ENCODE results near the gene MYH9. TPM values are rescaled to one million over a fixed set of nuclear protein-coding genes. Genes with fewer than 3 reads are reported as not detected.

Gene MYH9
- total and polyA plus RNA-seq, 4 experiments from 2014 or later: 17.3 to 734 (median 597) TPM

DNA sequence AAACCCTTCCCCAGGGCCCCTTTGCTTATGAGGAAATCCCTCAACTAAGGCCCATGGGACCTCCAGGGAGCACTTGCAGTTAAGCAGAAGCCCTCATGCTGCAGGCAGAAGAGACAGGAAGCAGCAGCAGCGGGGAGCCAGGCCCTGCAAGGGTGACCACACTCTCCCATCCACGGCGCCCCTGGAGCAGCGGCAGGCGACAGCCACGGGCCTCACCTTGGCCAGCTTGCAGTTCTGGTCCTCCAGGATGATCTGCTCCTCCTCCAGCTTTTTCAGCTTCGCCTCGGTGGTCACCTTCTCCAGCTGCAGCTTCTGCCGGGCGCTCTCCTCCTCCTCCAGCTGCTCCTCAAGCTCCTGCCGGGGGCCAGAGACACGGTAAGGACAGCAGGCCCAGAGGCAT lies 87.9 kb downstream of the MYH9 start:
- peak overlapping the region in 3 of 7 donors; percentile 29 to 86 (median 70) for H3K27ac Mint-ChIP-seq
- Histone ChIP-seq H3K4me1 (ENCODE audit: insufficient read depth, low read length) (peaks cover 16% of the 10 kb centered on the region), H3K9me3 (ENCODE audit: control insufficient read depth in 1 of 2, low read length in 2 of 2) (no peaks in the 10 kb centered on the region), H3K27ac (ENCODE audit: low read depth, low read length) (no peak overlapping the region), H3K27me3 (ENCODE audit: insufficient read depth, low read length) (no peaks in the 10 kb centered on the region), H3K4me3 (ENCODE audit: low read length in 2 of 2) (no peak overlapping the region), H3K36me3 (ENCODE audit: insufficient read depth, low read length) (peaks cover 99% of the 10 kb centered on the region)
- H3K36me3 Mint-ChIP-seq: peaks cover 63 to 85% of the 10 kb centered on the region in 2 donors
- ChIA-PET CTCF (ENCODE audit: partially characterized antibody) (interaction anchor here (1.4 to 11.4 kb wide), 14 partner anchors 13 to 193 kb away, joined by 5 to 204 read pairs (median 15); partner anchors contain the start of gene TXN2), POLR2A (ENCODE audit: partially characterized antibody) (interaction anchor here (0.6 to 9.8 kb wide), 10 partner anchors 16 to 229 kb away, joined by 3 to 59 read pairs (median 4); partner anchors contain the start of gene EIF3D)
- no peaks in the 10 kb centered on the region for H3K27me3 Mint-ChIP-seq
- DNase-seq: peak in 1 of 5 donors; percentile 33
- H3K4me3 Mint-ChIP-seq: no peak overlapping the region
- H3K4me1 Mint-ChIP-seq: peaks cover 8 to 32% (median 18%) of the 10 kb centered on the region in 4 donors
- intact Hi-C loops (cut with micrococcal nuclease): loop anchor here (2.0 kb wide), 3 partner anchors 35 to 85 kb away; no protein-coding TSS in a partner anchor
- H3K9me3 Mint-ChIP-seq: no peaks in the 10 kb centered on the region

DNA sequence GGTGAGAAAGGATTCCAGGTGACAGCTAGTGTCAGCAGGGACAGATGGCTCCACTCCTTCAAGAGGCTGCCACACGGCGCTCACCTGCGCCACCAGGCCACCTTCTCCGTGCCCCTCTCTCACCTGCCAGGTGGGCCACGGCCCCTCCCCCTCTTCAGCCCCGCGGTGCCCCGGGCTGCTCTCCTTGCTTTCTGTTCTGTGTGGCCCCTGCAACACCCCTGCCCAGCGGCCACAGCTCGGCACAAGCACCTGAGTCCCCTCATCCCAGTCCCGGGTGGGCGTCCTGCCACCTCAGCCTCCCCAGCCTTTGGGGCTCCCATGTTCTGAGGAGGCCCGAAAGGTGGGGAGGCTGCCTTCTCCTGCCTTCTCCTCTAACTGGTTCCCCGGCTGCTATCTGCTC lies 88.5 kb downstream of the MYH9 start:
- peak in 1 of 5 donors; percentile 22 for DNase-seq
- Mint-ChIP-seq H3K27me3 (no peaks in the 10 kb centered on the region), H3K27ac (peak overlapping the region in 4 of 7 donors; percentile 29 to 86 (median 74)), H3K4me1 (peaks cover 10 to 38% (median 21%) of the 10 kb centered on the region in 4 donors), H3K9me3 (peaks cover 0 to 2% (median 0%) of the 10 kb centered on the region in 8 donors), H3K36me3 (peaks cover 66 to 84% of the 10 kb centered on the region in 2 donors), H3K4me3 (no peak overlapping the region)
- peaks cover 21% of the 10 kb centered on the region for H3K4me1 ChIP-seq (ENCODE audit: insufficient read depth, low read length)
- H3K4me3 ChIP-seq (ENCODE audit: low read length in 2 of 2): no peak overlapping the region
- no peaks in the 10 kb centered on the region for H3K27me3 ChIP-seq (ENCODE audit: insufficient read depth, low read length)
- no peaks in the 10 kb centered on the region for H3K9me3 ChIP-seq (ENCODE audit: control insufficient read depth in 1 of 2, low read length in 2 of 2)
- ChIA-PET CTCF (ENCODE audit: partially characterized antibody) (interaction anchor here (0.9 to 11.4 kb wide), 9 partner anchors 14 to 209 kb away, joined by 3 to 204 read pairs (median 11); no protein-coding TSS in a partner anchor), POLR2A (ENCODE audit: partially characterized antibody) (interaction anchor here (0.6 to 9.8 kb wide), 5 partner anchors 17 to 171 kb away, joined by 3 to 59 read pairs (median 3); no protein-coding TSS in a partner anchor)
- intact Hi-C loops (cut with micrococcal nuclease): loop anchor here (2.0 kb wide), 1 partner anchor 60 kb away; no protein-coding TSS in a partner anchor
- H3K36me3 ChIP-seq (ENCODE audit: insufficient read depth, low read length): peaks cover 99% of the 10 kb centered on the region
- H3K27ac ChIP-seq (ENCODE audit: low read depth, low read length): no peak overlapping the region

DNA sequence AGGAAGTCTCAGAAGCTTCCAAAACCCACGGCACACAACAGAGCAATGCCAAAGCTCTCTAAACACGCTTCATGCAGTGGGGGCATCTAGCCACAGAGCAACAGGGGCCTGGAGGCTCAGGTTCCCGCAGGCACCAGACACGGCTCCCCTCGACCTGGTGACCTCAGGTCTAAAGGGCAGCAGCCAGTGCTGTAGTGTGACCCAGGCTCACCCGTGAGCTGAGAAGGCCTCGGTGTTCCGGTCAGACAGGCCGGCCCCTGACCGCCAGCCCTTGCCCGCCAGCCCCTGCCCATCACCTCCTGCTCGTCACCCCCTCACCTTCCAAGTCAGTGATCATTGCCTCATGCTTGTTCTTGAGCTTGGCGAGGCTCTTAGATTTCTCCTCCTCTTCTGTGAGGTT lies 89.2 kb downstream of the MYH9 start:
- no peak overlapping the region for H3K27ac ChIP-seq (ENCODE audit: low read depth, low read length)

DNA sequence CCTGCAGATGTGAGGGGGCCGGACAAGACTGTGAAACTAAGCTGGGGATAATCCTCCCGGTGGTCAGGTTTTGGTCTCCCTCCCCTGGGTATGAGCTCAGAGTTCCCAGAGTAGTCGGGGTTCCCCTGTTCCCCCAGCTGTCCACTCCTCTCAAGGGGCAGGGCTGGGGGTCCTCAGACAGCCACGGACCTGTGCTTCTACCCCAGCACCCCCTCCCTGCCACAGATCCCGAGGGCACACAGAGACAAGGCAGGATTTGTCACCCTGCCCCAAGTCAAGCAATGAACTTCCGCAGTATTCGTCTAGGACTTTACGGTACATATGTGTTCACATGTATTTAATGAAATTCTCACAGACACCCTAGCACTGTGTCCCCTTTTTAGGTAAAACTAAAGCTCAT lies 89.6 kb downstream of the MYH9 start:
- peaks cover 64 to 87% of the 10 kb centered on the region in 2 donors for H3K36me3 Mint-ChIP-seq

More for the DNA sequence above, 89.2 kb downstream of the MYH9 start:
- Mint-ChIP-seq H3K4me3 (no peak overlapping the region), H3K36me3 (peaks cover 66 to 84% of the 10 kb centered on the region in 2 donors), H3K27me3 (no peaks in the 10 kb centered on the region), H3K9me3 (peaks cover 0 to 2% (median 0%) of the 10 kb centered on the region in 8 donors), H3K4me1 (peaks cover 11 to 43% (median 24%) of the 10 kb centered on the region in 4 donors), H3K27ac (peak overlapping the region in 4 of 7 donors; percentile 15 to 86 (median 46))
- Histone ChIP-seq H3K4me3 (ENCODE audit: low read length in 2 of 2) (no peak overlapping the region), H3K36me3 (ENCODE audit: insufficient read depth, low read length) (peaks cover 99% of the 10 kb centered on the region), H3K27me3 (ENCODE audit: insufficient read depth, low read length) (no peaks in the 10 kb centered on the region), H3K9me3 (ENCODE audit: control insufficient read depth in 1 of 2, low read length in 2 of 2) (no peaks in the 10 kb centered on the region), H3K4me1 (ENCODE audit: insufficient read depth, low read length) (peaks cover 28% of the 10 kb centered on the region)
- DNase-seq: peak in 1 of 5 donors; percentile 25
- intact Hi-C loops (cut with micrococcal nuclease): loop anchor here (2.0 kb wide), 1 partner anchor 60 kb away; no protein-coding TSS in a partner anchor
- POLR2A ChIA-PET (ENCODE audit: partially characterized antibody): interaction anchor here (0.7 to 9.8 kb wide), 4 partner anchors 21 to 172 kb away, joined by 3 to 59 read pairs (median 4); no protein-coding TSS in a partner anchor
- CTCF ChIA-PET (ENCODE audit: partially characterized antibody): interaction anchor here (0.8 to 11.4 kb wide), 10 partner anchors 13 to 210 kb away, joined by 3 to 204 read pairs (median 4); no protein-coding TSS in a partner anchor

DNA sequence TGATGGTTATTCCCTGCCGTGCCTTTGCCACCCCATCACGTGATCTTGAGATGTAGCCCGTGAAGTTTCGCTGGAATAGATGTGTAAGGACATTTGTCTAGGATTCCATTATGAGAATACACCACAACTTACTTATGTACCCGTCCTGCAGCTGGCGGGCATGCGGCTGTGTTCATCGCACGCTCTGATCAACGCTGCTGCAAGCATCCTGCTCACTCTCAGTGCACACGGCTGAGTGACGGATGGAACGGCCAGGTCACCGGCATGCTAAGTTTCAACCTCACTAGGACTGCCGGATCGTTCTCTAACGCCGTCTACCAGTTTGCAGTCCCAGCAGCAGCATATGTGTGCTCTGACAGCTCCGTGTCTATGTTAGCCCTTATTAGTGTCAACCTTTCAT lies 90.2 kb downstream of the MYH9 start:
- H3K9me3 ChIP-seq (ENCODE audit: control insufficient read depth in 1 of 2, low read length in 2 of 2): no peaks in the 10 kb centered on the region
- H3K27ac ChIP-seq (ENCODE audit: low read depth, low read length): no peak overlapping the region
- H3K4me1 Mint-ChIP-seq: peaks cover 16 to 47% (median 31%) of the 10 kb centered on the region in 4 donors
- H3K27me3 Mint-ChIP-seq: no peaks in the 10 kb centered on the region
- no peak for DNase-seq
- no peak overlapping the region for H3K4me3 ChIP-seq (ENCODE audit: low read length in 2 of 2)
- peaks cover 0 to 4% (median 0%) of the 10 kb centered on the region in 8 donors for H3K9me3 Mint-ChIP-seq
- ChIA-PET CTCF (ENCODE audit: partially characterized antibody) (interaction anchor here (0.8 to 11.4 kb wide), 7 partner anchors 12 to 189 kb away, joined by 3 to 204 read pairs (median 4); no protein-coding TSS in a partner anchor), POLR2A (ENCODE audit: partially characterized antibody) (interaction anchor here (0.6 to 9.8 kb wide), 3 partner anchors 8 to 179 kb away, joined by 3 to 59 read pairs (median 3); no protein-coding TSS in a partner anchor)
- H3K27ac Mint-ChIP-seq: peak overlapping the region in 5 of 7 donors; percentile 46 to 91 (median 66)
- H3K36me3 Mint-ChIP-seq: peaks cover 67 to 87% of the 10 kb centered on the region in 2 donors
- H3K36me3 ChIP-seq (ENCODE audit: insufficient read depth, low read length): peaks cover 100% of the 10 kb centered on the region
- intact Hi-C loops (cut with micrococcal nuclease): no loop called here
- H3K4me1 ChIP-seq (ENCODE audit: insufficient read depth, low read length): peaks cover 38% of the 10 kb centered on the region
- no peak overlapping the region for H3K4me3 Mint-ChIP-seq
- H3K27me3 ChIP-seq (ENCODE audit: insufficient read depth, low read length): no peaks in the 10 kb centered on the region

More for the DNA sequence above, 89.6 kb downstream of the MYH9 start:
- Mint-ChIP-seq H3K4me1 (peaks cover 11 to 43% (median 26%) of the 10 kb centered on the region in 4 donors), H3K9me3 (peaks cover 0 to 2% (median 0%) of the 10 kb centered on the region in 8 donors), H3K27ac (peak overlapping the region in 5 of 7 donors; percentile 46 to 91 (median 57)), H3K27me3 (no peaks in the 10 kb centered on the region), H3K4me3 (no peak overlapping the region)
- H3K4me3 ChIP-seq (ENCODE audit: low read length in 2 of 2): no peak overlapping the region
- no peaks in the 10 kb centered on the region for H3K9me3 ChIP-seq (ENCODE audit: control insufficient read depth in 1 of 2, low read length in 2 of 2)
- H3K4me1 ChIP-seq (ENCODE audit: insufficient read depth, low read length): peaks cover 33% of the 10 kb centered on the region
- ChIA-PET POLR2A (ENCODE audit: partially characterized antibody) (interaction anchor here (0.7 to 9.8 kb wide), 5 partner anchors 8 to 172 kb away, joined by 3 to 59 read pairs (median 4); no protein-coding TSS in a partner anchor), CTCF (ENCODE audit: partially characterized antibody) (interaction anchor here (0.8 to 11.4 kb wide), 10 partner anchors 12 to 210 kb away, joined by 3 to 204 read pairs (median 4); no protein-coding TSS in a partner anchor)
- intact Hi-C loops (cut with micrococcal nuclease): loop anchor here (2.0 kb wide), 1 partner anchor 61 kb away; no protein-coding TSS in a partner anchor
- H3K36me3 ChIP-seq (ENCODE audit: insufficient read depth, low read length): peaks cover 100% of the 10 kb centered on the region
- DNase-seq: peak in 1 of 5 donors; percentile 25
- H3K27me3 ChIP-seq (ENCODE audit: insufficient read depth, low read length): no peaks in the 10 kb centered on the region
- no peak overlapping the region for H3K27ac ChIP-seq (ENCODE audit: low read depth, low read length)

DNA sequence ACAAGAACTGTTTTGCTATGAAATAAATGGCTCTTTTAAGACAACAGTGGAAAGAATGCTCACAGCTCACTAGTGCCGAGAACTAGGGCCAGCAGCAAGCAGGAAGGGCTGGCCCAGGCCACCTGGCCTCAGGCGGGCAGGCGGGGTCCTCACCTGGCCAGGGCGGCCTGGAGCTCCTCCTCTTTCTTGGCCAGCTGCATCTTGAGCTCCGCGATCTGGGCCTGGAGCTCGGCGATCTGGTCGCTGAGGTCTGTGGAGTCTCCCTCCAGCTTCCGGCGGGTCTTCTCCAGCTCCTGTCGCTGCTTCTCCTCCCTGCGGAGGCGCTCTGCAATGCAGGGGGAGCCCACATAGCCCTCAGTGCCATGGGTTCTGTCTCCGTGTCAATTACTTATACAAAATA lies 91.1 kb downstream of the MYH9 start:
- Mint-ChIP-seq H3K9me3 (peaks cover 0 to 8% (median 0%) of the 10 kb centered on the region in 8 donors), H3K27me3 (no peaks in the 10 kb centered on the region), H3K27ac (peak overlapping the region in 3 of 7 donors; percentile 39 to 78 (median 68)), H3K4me3 (no peak overlapping the region), H3K36me3 (peaks cover 72 to 88% of the 10 kb centered on the region in 2 donors), H3K4me1 (peaks cover 18 to 53% (median 35%) of the 10 kb centered on the region in 4 donors)
- POLR2A ChIA-PET (ENCODE audit: partially characterized antibody): interaction anchor here (0.6 to 9.8 kb wide), 4 partner anchors 9 to 180 kb away, joined by 3 to 59 read pairs (median 4); no protein-coding TSS in a partner anchor
- Histone ChIP-seq H3K4me3 (ENCODE audit: low read length in 2 of 2) (no peak overlapping the region), H3K27me3 (ENCODE audit: insufficient read depth, low read length) (no peaks in the 10 kb centered on the region), H3K27ac (ENCODE audit: low read depth, low read length) (no peak overlapping the region), H3K9me3 (ENCODE audit: control insufficient read depth in 1 of 2, low read length in 2 of 2) (no peaks in the 10 kb centered on the region), H3K4me1 (ENCODE audit: insufficient read depth, low read length) (peaks cover 44% of the 10 kb centered on the region), H3K36me3 (ENCODE audit: insufficient read depth, low read length) (peaks cover 99% of the 10 kb centered on the region)
- intact Hi-C loops (cut with micrococcal nuclease): no loop called here
- peak in 1 of 5 donors; percentile 18 for DNase-seq
- CTCF ChIA-PET (ENCODE audit: partially characterized antibody): interaction anchor here (0.5 to 11.4 kb wide), 6 partner anchors 17 to 173 kb away, joined by 3 to 204 read pairs (median 4); partner anchors contain the start of gene APOL2
